Thoracic aorta (tissue), 2 donors: Measurements from ENCODE around the gene CYTIP. TPM values are rescaled to one million over a fixed set of nuclear protein-coding genes. Genes with fewer than 3 reads are reported as not detected.

ENCODE experiments used
- ATAC-seq: fragments of 150-250 bp; one replicate; pipeline ENCODE4 v1.8.0; 2017; ENCODE audit warnings: low read depth; ENCODE audit not compliant: insufficient number of reproducible peaks, low FRiP score
- DNase-seq: peaks from one replicate; pipeline ENCODE4 v3.0.0-alpha.2; 2020; ENCODE audit warnings: low spot score
- H3K27ac ChIP-seq, 2 donors: fragments of 200-600 bp; sonication (generic); 1 replicate in 1 of 2; 2 replicates in 1 of 2; pipeline ENCODE4 v1.5.1; 2016; ENCODE audit warnings: mild to moderate bottlenecking in 2 of 2, moderate library complexity in 2 of 2
- H3K27me3 ChIP-seq: fragments of 200-600 bp; sonication (generic); replicated peaks from 2 replicates; pipeline ENCODE4 v1.6.0; 2016; ENCODE audit warnings: mild to moderate bottlenecking; ENCODE audit not compliant: insufficient read depth
- H3K36me3 ChIP-seq: fragments of 200-600 bp; sonication (generic); one replicate; pipeline ENCODE4 v1.5.1; 2016
- H3K4me1 ChIP-seq, 2 donors: fragments of 200-600 bp; sonication (generic); 1 replicate in 1 of 2; 2 replicates in 1 of 2; pipeline versions ENCODE4 v1.5.1 to v1.6.0; 2016; ENCODE audit warnings: low read depth in 2 of 2, mild to moderate bottlenecking in 1 of 2; ENCODE audit not compliant: control insufficient read depth in 1 of 2
- H3K4me3 ChIP-seq: fragments of 200-600 bp; sonication (generic); 2 replicates; pipeline ENCODE4 v1.5.1; 2016; ENCODE audit warnings: mild to moderate bottlenecking
- H3K9me3 ChIP-seq: fragments of 200-600 bp; sonication (generic); 2 replicates; pipeline ENCODE4 v1.5.1; 2016
- CTCF ChIP-seq: fragments of 200-600 bp; sonication (generic); IDR thresholded peaks from one replicate; pipeline ENCODE4 v1.5.1; 2019; ENCODE audit warnings: antibody characterized with exemption
- total RNA-seq, 2 donors: library from RNA; depleted of rRNA; stranded (reverse); fragments of >200 nt; gene quantifications; one replicate each; pipeline versions ENCODE4 v1.1.0 to v1.2.3, GENCODE V29; 2016

The CYTIP gene
- total RNA-seq, 2 donors from 2014 or later = 4.5 to 21.2 TPM

DNA sequence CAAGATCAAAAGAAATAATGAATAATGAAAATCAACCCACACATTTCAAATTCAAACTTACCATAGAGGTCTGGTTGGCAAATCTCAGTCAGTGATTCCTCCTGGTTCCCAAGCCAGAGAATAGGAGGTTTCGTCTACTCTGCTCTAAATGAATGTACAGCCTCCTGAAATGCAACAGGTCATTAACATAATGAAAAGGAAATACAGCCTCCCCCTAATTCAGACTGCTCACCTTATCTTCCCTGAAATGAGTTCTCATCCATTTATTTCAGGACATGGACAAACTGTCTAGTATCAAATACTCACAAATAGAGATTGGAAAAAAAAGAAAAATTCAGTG is 43.4 kb upstream of the CYTIP start:
- DNase-seq (no peak), ATAC-seq (no peak)
- Histone ChIP-seq H3K27ac (no peak overlapping the region), H3K27me3 (no peaks in the 10 kb centered on the region), H3K4me1 (no peaks in the 10 kb centered on the region), H3K4me3 (no peak overlapping the region), H3K9me3 (no peaks in the 10 kb centered on the region), H3K36me3 (no peaks in the 10 kb centered on the region)
- TF ChIP-seq CTCF = no peak

- Histone ChIP-seq H3K27ac (no peak overlapping the region), H3K9me3 (no peaks in the 10 kb centered on the region), H3K4me3 (no peak overlapping the region), H3K36me3 (no peaks in the 10 kb centered on the region), H3K4me1 (no peaks in the 10 kb centered on the region), H3K27me3 (no peaks in the 10 kb centered on the region)
- ATAC-seq (no peak), DNase-seq (no peak)
- TF ChIP-seq CTCF = no peak
These were observed 42.8 kb upstream of the CYTIP start for GRCh38 chr2:157486596-157487270.

- TF ChIP-seq CTCF = no peak
- DNase-seq = no peak
- no peaks in the 10 kb centered on the region for H3K36me3 ChIP-seq
These were observed 36.5 kb upstream of the CYTIP start for GRCh38 chr2:157480182-157480961.

DNA sequence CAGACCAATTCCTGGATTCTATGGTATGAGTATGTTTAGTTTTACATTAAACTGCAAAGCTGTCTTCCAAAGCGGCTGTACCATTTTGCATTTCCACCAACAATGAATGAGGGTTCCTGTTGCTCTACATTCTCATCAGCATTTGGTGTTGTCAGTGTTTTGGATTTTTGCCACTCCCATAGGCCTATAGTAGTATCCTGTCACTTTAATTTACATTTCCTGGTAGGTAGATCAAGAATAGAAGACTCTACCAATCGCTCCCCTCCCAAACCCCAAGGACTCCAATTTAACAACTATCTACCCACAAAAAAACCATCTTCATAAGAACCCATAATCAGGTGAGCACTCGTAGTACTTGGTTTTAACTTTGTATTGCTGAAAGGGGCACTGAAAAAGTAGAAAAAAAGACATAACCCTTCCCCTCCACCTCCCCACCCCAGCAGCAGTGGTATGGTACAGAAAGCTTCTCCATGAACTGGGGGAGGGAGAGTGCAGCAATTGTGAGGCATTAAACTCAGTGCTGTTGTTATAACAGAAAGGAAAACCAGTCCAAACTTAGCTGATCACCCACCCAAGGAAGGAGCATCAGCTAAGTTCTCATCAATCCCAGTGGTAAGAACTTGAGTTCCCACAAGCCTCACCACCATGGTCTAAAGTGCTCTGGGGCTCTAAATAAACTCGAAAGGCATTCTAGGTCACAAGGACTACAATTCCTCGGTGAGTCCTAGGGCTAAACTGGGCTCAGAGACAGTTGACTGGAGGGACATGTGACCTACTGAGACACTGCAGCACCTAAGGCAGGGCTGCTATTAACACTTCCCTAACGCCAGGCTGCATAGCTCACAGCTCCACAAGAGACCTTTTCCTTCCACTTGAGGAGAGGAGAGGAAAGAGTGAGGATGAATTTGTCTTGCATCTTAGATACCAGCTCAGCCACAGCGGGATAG is 35.5 kb upstream of the CYTIP start:
- ATAC-seq (no peak), DNase-seq (no peak)
- no peaks in the 10 kb centered on the region for H3K9me3 ChIP-seq

More at GRCh38 chr2:157480182-157480961, 36.5 kb upstream of the CYTIP start:
- H3K4me3 ChIP-seq = no peak overlapping the region
- ATAC-seq = no peak
- no peaks in the 10 kb centered on the region for H3K4me1 ChIP-seq
- no peak overlapping the region for H3K27ac ChIP-seq
- no peaks in the 10 kb centered on the region for H3K9me3 ChIP-seq
- H3K27me3 ChIP-seq = no peaks in the 10 kb centered on the region

More for the DNA sequence above, 35.5 kb upstream of the CYTIP start:
- no peaks in the 10 kb centered on the region for H3K4me1 ChIP-seq
- H3K27ac ChIP-seq = no peak overlapping the region
- no peaks in the 10 kb centered on the region for H3K36me3 ChIP-seq
- no peaks in the 10 kb centered on the region for H3K27me3 ChIP-seq
- no peak for TF ChIP-seq CTCF
- H3K4me3 ChIP-seq = no peak overlapping the region
